OCI-LY7 (cell line): ENCODE results near the gene HMG20A. TPM values are rescaled to one million over a fixed set of nuclear protein-coding genes. Genes with fewer than 3 reads are reported as not detected.

Source experiments
- BruUV-seq: library from RNA; stranded (reverse); fragments of 400-500 nt; replicated peaks from 2 replicates; lab custom pipeline; 2021; lab: Mats Ljungman, UMichigan
- CTCF ChIA-PET: fragments of 300-600 bp; sonication (Branson Sonifier 250); formaldehyde crosslinking; loops from one replicate; lab custom pipeline; 2022; ENCODE audit warnings: antibody characterized with exemption; ENCODE audit not compliant: unreplicated experiment; lab: Charles Lee
- POLR2A ChIA-PET: fragments of 300-600 bp; sonication (Branson Sonifier 250); formaldehyde crosslinking; loops from one replicate; lab custom pipeline; 2022; ENCODE audit warnings: antibody characterized with exemption; lab: Charles Lee
- DNase-seq: peaks from one replicate; pipeline ENCODE4 v3.0.0-alpha.2; 2015; ENCODE audit warnings: low spot score
- H2AFZ ChIP-seq: fragments of 200-600 bp; sonication (generic), shearing (Covaris generic); 2 replicates; pipeline ENCODE4 v1.6.1; 2014; ENCODE audit warnings: mild to moderate bottlenecking, antibody characterized with exemption, low read length, moderate library complexity
- H3K27ac ChIP-seq: fragments of 200-600 bp; sonication (generic); 2 replicates; pipeline ENCODE4 v1.5.1; 2014; ENCODE audit warnings: mixed run types, low read depth, mild to moderate bottlenecking, moderate library complexity, low read length, inconsistent platforms; ENCODE audit not compliant: poor library complexity, severe bottlenecking
- H3K36me3 ChIP-seq: fragments of 200-600 bp; sonication (generic); 2 replicates; pipeline ENCODE4 v1.6.1; 2014; ENCODE audit warnings: mild to moderate bottlenecking, antibody characterized with exemption, low read length, moderate library complexity, mixed read lengths; ENCODE audit not compliant: insufficient read depth
- H3K4me1 ChIP-seq: fragments of 200-600 bp; sonication (generic); 2 replicates; pipeline ENCODE4 v1.5.1; 2014; ENCODE audit warnings: mild to moderate bottlenecking, low read length; ENCODE audit not compliant: insufficient read depth, poor library complexity, severe bottlenecking
- H3K4me2 ChIP-seq: fragments of 200-600 bp; sonication (generic); 2 replicates; pipeline ENCODE4 v1.6.1; 2014; ENCODE audit warnings: mild to moderate bottlenecking, low read length
- H3K4me3 ChIP-seq: fragments of 200-600 bp; sonication (generic); 2 replicates; pipeline ENCODE4 v1.5.1; 2014; ENCODE audit warnings: mild to moderate bottlenecking, low read depth, low read length; ENCODE audit not compliant: poor library complexity, severe bottlenecking
- H3K79me2 ChIP-seq: fragments of 200-600 bp; sonication (generic); 2 replicates; pipeline ENCODE4 v1.6.1; 2016; ENCODE audit warnings: low read depth, mild to moderate bottlenecking, low read length, moderate library complexity, mixed read lengths; ENCODE audit not compliant: insufficient read depth
- H3K9me2 ChIP-seq: fragments of 200-600 bp; sonication (generic); 2 replicates; pipeline ENCODE4 v1.6.1; 2016; ENCODE audit warnings: mild to moderate bottlenecking, low read length, mixed read lengths; ENCODE audit not compliant: insufficient read depth
- H3K9me3 ChIP-seq: fragments of 200-600 bp; sonication (generic); 2 replicates; pipeline ENCODE4 v1.6.1; 2014; ENCODE audit warnings: mild to moderate bottlenecking, mixed run types, low read length, mixed read lengths
- H4K20me1 ChIP-seq: fragments of 200-600 bp; sonication (generic); 2 replicates; pipeline ENCODE4 v1.6.1; 2014; ENCODE audit warnings: mild to moderate bottlenecking, antibody characterized with exemption, low read length, moderate library complexity, mixed read lengths; ENCODE audit not compliant: insufficient read depth
- EZH2phosphoT487 ChIP-seq: fragments of 200-600 bp; sonication (generic); IDR thresholded peaks from 2 replicates; pipeline ENCODE4 v1.6.1; 2018; ENCODE audit warnings: low read depth, borderline replicate concordance, mild to moderate bottlenecking, mixed run types, antibody characterized with exemption, low read length, moderate library complexity, mixed read lengths
- intact Hi-C: fragments of 100-400 bp; cut with micrococcal nuclease; formaldehyde crosslinking; loops from one replicate; pipeline ENCODE4 v1.10.0; 2022; ENCODE audit not compliant: unreplicated experiment
- total RNA-seq, 2 experiments: library from RNA; depleted of rRNA in 1 of 2; stranded (reverse); fragments of >200 nt in 1 of 2; shearing (Covaris generic) in 1 of 2; gene quantifications; 2 replicates each; pipeline ENCODE4 v1.2.3, GENCODE V29; 2014 to 2022
- TF ChIP-seq, protein P1 (sequence below): fragments of 200-600 bp; sonication (generic); conservative IDR thresholded peaks from 2 replicates; pipeline ENCODE4 v1.5.1; 2014; ENCODE audit warnings: mild to moderate bottlenecking, antibody characterized with exemption, low read length, moderate library complexity, mixed read lengths

HMG20A gene
- total RNA-seq, 2 experiments from 2014 or later = 29.1 to 49.9 TPM

DNA sequence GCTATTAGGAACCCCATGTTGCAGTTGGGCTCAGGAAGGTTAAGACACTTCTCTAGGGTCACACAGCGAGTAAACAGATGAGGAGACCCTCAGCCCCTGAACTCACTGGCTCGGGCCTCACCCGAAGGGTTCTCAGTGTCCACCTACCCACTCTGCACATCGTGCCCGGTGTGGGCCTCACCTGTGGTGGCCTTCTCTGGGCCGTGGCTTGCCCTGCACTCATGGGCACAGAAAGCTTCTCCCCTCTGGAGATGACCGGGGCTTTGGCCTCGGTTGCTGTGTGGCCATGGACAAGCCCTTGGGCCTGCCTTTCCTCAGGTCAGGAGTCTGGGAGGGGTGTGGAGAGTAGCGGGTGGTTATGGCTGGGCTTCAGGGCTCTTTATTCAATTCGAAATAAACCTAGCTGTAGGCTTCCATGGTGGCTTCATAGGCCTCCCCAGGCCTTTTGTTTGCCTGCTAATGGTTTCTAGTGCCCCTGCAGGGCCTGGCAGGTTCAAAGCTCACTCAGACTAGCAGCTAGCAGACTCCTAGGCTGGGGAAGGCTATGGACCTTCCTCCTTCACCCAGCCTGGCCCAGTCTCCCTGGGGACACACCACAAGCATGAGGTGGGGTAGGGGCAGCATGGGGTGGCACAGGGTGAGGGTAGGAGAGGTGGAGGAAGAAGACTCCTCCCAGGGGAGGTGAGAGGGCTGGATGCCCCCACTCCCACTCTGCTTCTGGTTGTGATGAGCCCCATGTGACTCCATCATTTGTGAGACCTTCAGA, 108.9 kb downstream of the HMG20A start:
- no peaks in the 10 kb centered on the region for H3K36me3 ChIP-seq
- H3K27ac ChIP-seq = no peak overlapping the region
- POLR2A ChIA-PET = interaction anchor here (0.7 kb wide), 1 partner anchor 10 kb away, joined by 4 read pairs; no protein-coding TSS in a partner anchor
- H3K4me2 ChIP-seq = no peak overlapping the region
- CTCF ChIA-PET = interaction anchor here (0.6 kb wide), 1 partner anchor 424 kb away, joined by 3 read pairs; no protein-coding TSS in a partner anchor
- no peaks in the 10 kb centered on the region for H3K79me2 ChIP-seq
- no peaks in the 10 kb centered on the region for H3K4me1 ChIP-seq
- H3K4me3 ChIP-seq = no peak overlapping the region
- intact Hi-C loops = no loop called here
- no peak overlapping the region for H2AFZ ChIP-seq
- no peaks in the 10 kb centered on the region for H3K9me3 ChIP-seq
- BruUV-seq = no TSS peak
- H3K9me2 ChIP-seq = no peaks in the 10 kb centered on the region
- no peak for DNase-seq
- TF ChIP-seq, protein P1, sequence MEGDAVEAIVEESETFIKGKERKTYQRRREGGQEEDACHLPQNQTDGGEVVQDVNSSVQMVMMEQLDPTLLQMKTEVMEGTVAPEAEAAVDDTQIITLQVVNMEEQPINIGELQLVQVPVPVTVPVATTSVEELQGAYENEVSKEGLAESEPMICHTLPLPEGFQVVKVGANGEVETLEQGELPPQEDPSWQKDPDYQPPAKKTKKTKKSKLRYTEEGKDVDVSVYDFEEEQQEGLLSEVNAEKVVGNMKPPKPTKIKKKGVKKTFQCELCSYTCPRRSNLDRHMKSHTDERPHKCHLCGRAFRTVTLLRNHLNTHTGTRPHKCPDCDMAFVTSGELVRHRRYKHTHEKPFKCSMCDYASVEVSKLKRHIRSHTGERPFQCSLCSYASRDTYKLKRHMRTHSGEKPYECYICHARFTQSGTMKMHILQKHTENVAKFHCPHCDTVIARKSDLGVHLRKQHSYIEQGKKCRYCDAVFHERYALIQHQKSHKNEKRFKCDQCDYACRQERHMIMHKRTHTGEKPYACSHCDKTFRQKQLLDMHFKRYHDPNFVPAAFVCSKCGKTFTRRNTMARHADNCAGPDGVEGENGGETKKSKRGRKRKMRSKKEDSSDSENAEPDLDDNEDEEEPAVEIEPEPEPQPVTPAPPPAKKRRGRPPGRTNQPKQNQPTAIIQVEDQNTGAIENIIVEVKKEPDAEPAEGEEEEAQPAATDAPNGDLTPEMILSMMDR = no peak
- TF ChIP-seq EZH2phosphoT487 = no peak
- no peaks in the 10 kb centered on the region for H4K20me1 ChIP-seq

DNA sequence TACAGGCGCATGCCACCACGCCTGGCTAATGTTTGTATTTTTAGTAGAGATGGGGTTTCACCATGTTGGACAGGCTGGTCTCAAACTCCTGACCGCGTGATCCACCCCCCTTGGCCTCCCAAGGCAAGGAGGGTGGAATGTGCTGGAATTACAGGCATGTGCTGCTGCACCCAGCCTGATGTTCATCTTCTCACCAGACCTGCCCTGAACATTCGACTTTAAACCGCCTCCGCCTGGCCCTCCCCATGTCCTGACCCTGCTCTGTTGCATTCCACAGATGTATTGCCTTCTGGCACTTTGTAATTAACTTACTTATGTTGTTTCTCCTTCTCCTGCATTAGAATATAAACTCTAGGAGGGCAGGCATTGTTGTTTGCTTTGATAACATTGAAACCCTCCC, 109.9 kb downstream of the HMG20A start:
- Histone ChIP-seq H2AFZ (no peak overlapping the region), H3K4me3 (no peak overlapping the region), H3K79me2 (no peaks in the 10 kb centered on the region), H3K9me2 (no peaks in the 10 kb centered on the region), H3K4me1 (peaks cover 3% of the 10 kb centered on the region), H4K20me1 (no peaks in the 10 kb centered on the region), H3K9me3 (no peaks in the 10 kb centered on the region), H3K4me2 (no peak overlapping the region), H3K27ac (no peak overlapping the region), H3K36me3 (no peaks in the 10 kb centered on the region)
- no TSS peak for BruUV-seq
- TF ChIP-seq EZH2phosphoT487 = no peak
- ChIA-PET POLR2A (no interaction called here), CTCF (no interaction called here)
- no peak for DNase-seq
- intact Hi-C loops = no loop called here

DNA sequence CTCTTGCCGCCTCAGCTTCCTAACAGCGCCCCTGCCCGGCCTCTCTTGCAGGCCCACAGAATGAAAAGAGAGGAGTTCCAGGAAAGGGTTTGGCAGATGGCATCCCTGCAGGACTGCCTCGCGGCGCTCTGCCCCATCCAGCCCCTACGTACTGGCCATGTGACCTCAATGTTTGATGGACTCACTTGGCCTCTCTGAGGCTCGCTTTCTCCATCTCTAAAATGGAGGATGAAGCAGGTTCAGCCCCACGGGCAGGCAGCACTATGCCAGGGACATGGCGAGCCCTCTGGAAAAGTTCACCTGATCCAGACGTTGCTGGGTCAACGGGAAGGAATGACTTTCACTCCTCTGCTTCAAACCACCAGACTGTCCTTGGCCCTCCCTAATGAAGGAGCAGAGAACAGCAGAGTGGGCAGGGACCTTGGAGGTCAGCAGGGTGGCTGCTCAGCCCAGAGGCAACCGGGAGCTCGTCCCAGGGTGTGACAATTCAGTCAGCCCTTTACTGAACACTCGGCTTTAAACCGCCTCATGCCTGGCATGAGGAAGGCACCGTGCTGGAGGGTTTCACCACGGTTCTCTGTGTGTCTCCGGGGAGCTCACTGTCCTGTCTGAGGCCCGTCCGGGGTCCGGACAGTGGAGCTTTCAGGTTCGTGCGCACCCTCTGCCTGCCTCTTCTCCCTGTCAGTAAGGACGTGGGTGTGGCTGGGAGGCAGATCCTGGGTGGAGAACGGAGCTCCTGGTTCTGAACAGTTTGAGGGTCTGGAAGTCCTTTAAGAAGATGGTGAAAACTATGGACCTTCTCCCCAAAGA, 110.7 kb downstream of the HMG20A start:
- Histone ChIP-seq H3K36me3 (no peaks in the 10 kb centered on the region), H3K4me2 (no peak overlapping the region), H3K9me3 (no peaks in the 10 kb centered on the region), H3K4me1 (peaks cover 9% of the 10 kb centered on the region), H3K27ac (no peak overlapping the region), H3K9me2 (no peaks in the 10 kb centered on the region), H3K79me2 (no peaks in the 10 kb centered on the region), H3K4me3 (no peak overlapping the region), H2AFZ (no peak overlapping the region), H4K20me1 (no peaks in the 10 kb centered on the region)
- intact Hi-C loops = no loop called here
- no peak for DNase-seq
- ChIA-PET POLR2A (interaction anchor here (0.6 kb wide), 1 partner anchor 196 kb away, joined by 3 read pairs; no protein-coding TSS in a partner anchor), CTCF (no interaction called here)
- no TSS peak for BruUV-seq
- no peak for TF ChIP-seq EZH2phosphoT487
- TF ChIP-seq, protein P1 = no peak
